CD14-positive monocyte (primary cell): ENCODE results near the gene ZNF503. TPM values are rescaled to one million over a fixed set of nuclear protein-coding genes. Genes with fewer than 3 reads are reported as not detected.

ENCODE experiments used
- DNase-seq, 3 donors: peaks; one replicate each; pipeline ENCODE4 v3.0.0-alpha.2; 2011 to 2022
- H2AFZ ChIP-seq: 2 replicates; pipeline ENCODE4 v1.6.0; 2012; ENCODE audit warnings: mild to moderate bottlenecking, low read depth, low read length, inconsistent platforms; ENCODE audit not compliant: insufficient read depth, poor library complexity, severe bottlenecking
- H3K27ac ChIP-seq, 2 donors: 1 replicate in 1 of 2; 2 replicates in 1 of 2; pipeline ENCODE4 v1.5.1; 2012 to 2013; ENCODE audit warnings: low read length in 2 of 2, control low read depth in 1 of 2, inconsistent platforms in 1 of 2, low read depth in 1 of 2, mild to moderate bottlenecking in 1 of 2
- H3K27me3 ChIP-seq, 2 donors: one replicate each; pipeline versions ENCODE4 v1.6.0 to v1.6.1; 2011 to 2013; ENCODE audit warnings: low read length in 2 of 2; ENCODE audit not compliant: control insufficient read depth in 2 of 2, insufficient read depth in 2 of 2
- H3K36me3 ChIP-seq, 2 donors: replicated peaks in 1 of 2; 1 replicate in 1 of 2; 2 replicates in 1 of 2; pipeline versions ENCODE4 v1.5.1 to v1.6.1; 2012 to 2013; ENCODE audit warnings: low read length in 2 of 2, control low read depth in 1 of 2, inconsistent platforms in 1 of 2, mild to moderate bottlenecking in 1 of 2; ENCODE audit not compliant: insufficient read depth in 2 of 2, control insufficient read depth in 1 of 2
- H3K4me1 ChIP-seq, 2 donors: 1 replicate in 1 of 2; 2 replicates in 1 of 2; pipeline versions ENCODE4 v1.5.1 to v1.6.1; 2012 to 2013; ENCODE audit warnings: low read length in 2 of 2, control low read depth in 1 of 2, inconsistent platforms in 1 of 2, mild to moderate bottlenecking in 1 of 2, moderate library complexity in 1 of 2; ENCODE audit not compliant: insufficient read depth in 2 of 2, control insufficient read depth in 1 of 2
- H3K4me2 ChIP-seq: replicated peaks from 2 replicates; pipeline ENCODE3; 2012; ENCODE audit warnings: low read length, moderate library complexity, mild to moderate bottlenecking; ENCODE audit not compliant: poor library complexity, severe bottlenecking; ENCODE audit errors: extremely low read depth
- H3K4me3 ChIP-seq, 3 experiments: fragments of 200-600 bp in 1 of 3; sonication (generic) in 1 of 3; replicated peaks in 1 of 3; 1 replicate in 2 of 3; 2 replicates in 1 of 3; pipeline ENCODE4 v1.5.1; 2011 to 2013; ENCODE audit warnings: low read length in 3 of 3, mild to moderate bottlenecking in 3 of 3, control low read depth in 2 of 3, low read depth in 2 of 3, inconsistent platforms in 1 of 3, moderate library complexity in 1 of 3
- H3K79me2 ChIP-seq: 2 replicates; pipeline ENCODE4 v1.6.0; 2012; ENCODE audit warnings: mild to moderate bottlenecking, control low read depth, inconsistent platforms, low read length, moderate library complexity; ENCODE audit not compliant: insufficient read depth
- H3K9ac ChIP-seq: 2 replicates; pipeline ENCODE4 v1.6.0; 2017; ENCODE audit warnings: low read length, mild to moderate bottlenecking; ENCODE audit not compliant: insufficient read depth, poor library complexity, severe bottlenecking
- H3K9me3 ChIP-seq, 2 donors: replicated peaks in 1 of 2; 1 replicate in 1 of 2; 2 replicates in 1 of 2; pipeline versions ENCODE4 v1.5.1 to v1.6.1; 2012 to 2013; ENCODE audit warnings: low read length in 2 of 2, control low read depth in 1 of 2; ENCODE audit not compliant: control insufficient read depth in 1 of 2, insufficient read depth in 1 of 2
- H4K20me1 ChIP-seq: 2 replicates; pipeline ENCODE4 v1.6.0; 2012; ENCODE audit warnings: mild to moderate bottlenecking, low read length, control low read depth, moderate library complexity; ENCODE audit not compliant: insufficient read depth
- H3K27ac Mint-ChIP-seq, 7 donors: one replicate each; pipeline ENCODE4 v1.8.0; 2020; ENCODE audit warnings: mild to moderate bottlenecking in 7 of 7, mixed read lengths in 7 of 7, moderate library complexity in 6 of 7, inconsistent platforms in 2 of 7
- H3K27me3 Mint-ChIP-seq, 3 donors: one replicate each; pipeline ENCODE4 v1.8.0; 2021 to 2022; ENCODE audit warnings: low read depth in 3 of 3, mild to moderate bottlenecking in 3 of 3, mixed read lengths in 3 of 3, moderate library complexity in 3 of 3, inconsistent platforms in 1 of 3
- H3K36me3 Mint-ChIP-seq, 2 donors: one replicate each; pipeline ENCODE4 v1.8.0; 2020; ENCODE audit warnings: mixed read lengths in 2 of 2, inconsistent platforms in 1 of 2, mild to moderate bottlenecking in 1 of 2
- H3K4me1 Mint-ChIP-seq: one replicate; pipeline ENCODE4 v1.8.0; 2020; ENCODE audit warnings: mild to moderate bottlenecking, mixed read lengths
- H3K4me3 Mint-ChIP-seq, 2 donors: one replicate each; pipeline ENCODE4 v1.8.0; 2020; ENCODE audit warnings: mild to moderate bottlenecking in 2 of 2, mixed read lengths in 2 of 2, moderate library complexity in 1 of 2
- H3K9me3 Mint-ChIP-seq, 7 donors: one replicate each; pipeline ENCODE4 v1.8.0; 2020 to 2022; ENCODE audit warnings: mixed read lengths in 7 of 7, mild to moderate bottlenecking in 6 of 7, moderate library complexity in 6 of 7, inconsistent platforms in 2 of 7
- WGBS: methylation state at CpG from one replicate; pipeline ENCODE4 v1.1.5; 2013; ENCODE audit warnings: missing lambda C conversion rate; ENCODE audit not compliant: insufficient coverage; 5-methylcytosine and 5-hydroxymethylcytosine counted together
- intact Hi-C, 2 donors: fragments of 100-400 bp; cut with micrococcal nuclease; formaldehyde crosslinking; loops; one replicate each; pipeline versions ENCODE4 v1.15.0 to v1.15.1; 2023
- polyA plus RNA-seq, 3 donors: library from polyadenylated mRNA; depleted of rRNA in 1 of 3; unstranded in 2 of 3; stranded (reverse) in 1 of 3; fragments of 300-500 nt in 2 of 3; fragments of >200 nt in 1 of 3; fragmentation: Illumina TruSeq in 2 of 3; gene quantifications; 1 replicate in 2 of 3; 2 replicates in 1 of 3; pipeline ENCODE4 v1.2.3, GENCODE V29; 2012 to 2021
- TF ChIP-seq, protein P1 (sequence below): fragments of 200-600 bp; IDR thresholded peaks from one replicate; pipeline ENCODE4 v1.8.0; 2022; ENCODE audit warnings: antibody characterized with exemption, mild to moderate bottlenecking

ZNF503 gene
- polyA plus RNA-seq, 3 donors, result 0.65 to 7.2 (median 1.3) TPM

DNA sequence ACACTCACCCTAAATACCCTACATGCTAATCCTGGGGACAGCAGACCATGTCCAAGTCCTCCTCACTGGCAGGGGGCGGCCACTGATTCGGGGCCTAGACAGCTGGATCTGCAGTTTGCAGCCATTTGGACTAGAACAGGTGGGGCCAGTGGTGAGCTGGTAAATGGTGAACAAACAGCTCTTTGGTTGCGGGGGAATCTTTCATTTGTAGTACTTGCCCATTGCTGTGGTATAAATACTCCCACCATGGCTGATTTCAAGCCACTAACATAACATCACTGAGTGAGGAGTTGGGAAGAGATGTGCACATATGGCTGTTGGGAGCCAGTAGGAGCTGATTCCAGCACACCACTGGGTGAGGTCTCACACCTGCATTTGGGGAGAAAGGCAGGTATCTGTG is 13.5 kb downstream of the ZNF503 start:
- Histone ChIP-seq H3K36me3 (no peaks in the 10 kb centered on the region), H3K4me1 (peaks cover 0 to 6% of the 10 kb centered on the region in 2 donors), H3K27me3 (no peaks in the 10 kb centered on the region), H3K27ac (no peak overlapping the region), H3K9ac (no peak overlapping the region), H3K4me2 (no peak overlapping the region), H2AFZ (no peak overlapping the region), H4K20me1 (no peaks in the 10 kb centered on the region), H3K9me3 (peaks cover 0 to 10% of the 10 kb centered on the region in 2 donors), H3K79me2 (no peaks in the 10 kb centered on the region), H3K4me3 (no peak overlapping the region)
- H3K27ac Mint-ChIP-seq, result no peak overlapping the region
- peaks cover 9 to 18% (median 10%) of the 10 kb centered on the region in 7 donors for H3K9me3 Mint-ChIP-seq
- intact Hi-C loops, result no loop called here
- H3K4me1 Mint-ChIP-seq, result peaks cover 12% of the 10 kb centered on the region
- H3K36me3 Mint-ChIP-seq, result peaks cover 0 to under 1% of the 10 kb centered on the region in 2 donors
- no peak overlapping the region for H3K4me3 Mint-ChIP-seq
- TF ChIP-seq, protein P1, sequence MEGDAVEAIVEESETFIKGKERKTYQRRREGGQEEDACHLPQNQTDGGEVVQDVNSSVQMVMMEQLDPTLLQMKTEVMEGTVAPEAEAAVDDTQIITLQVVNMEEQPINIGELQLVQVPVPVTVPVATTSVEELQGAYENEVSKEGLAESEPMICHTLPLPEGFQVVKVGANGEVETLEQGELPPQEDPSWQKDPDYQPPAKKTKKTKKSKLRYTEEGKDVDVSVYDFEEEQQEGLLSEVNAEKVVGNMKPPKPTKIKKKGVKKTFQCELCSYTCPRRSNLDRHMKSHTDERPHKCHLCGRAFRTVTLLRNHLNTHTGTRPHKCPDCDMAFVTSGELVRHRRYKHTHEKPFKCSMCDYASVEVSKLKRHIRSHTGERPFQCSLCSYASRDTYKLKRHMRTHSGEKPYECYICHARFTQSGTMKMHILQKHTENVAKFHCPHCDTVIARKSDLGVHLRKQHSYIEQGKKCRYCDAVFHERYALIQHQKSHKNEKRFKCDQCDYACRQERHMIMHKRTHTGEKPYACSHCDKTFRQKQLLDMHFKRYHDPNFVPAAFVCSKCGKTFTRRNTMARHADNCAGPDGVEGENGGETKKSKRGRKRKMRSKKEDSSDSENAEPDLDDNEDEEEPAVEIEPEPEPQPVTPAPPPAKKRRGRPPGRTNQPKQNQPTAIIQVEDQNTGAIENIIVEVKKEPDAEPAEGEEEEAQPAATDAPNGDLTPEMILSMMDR, result no peak
- peaks cover 14 to 27% (median 15%) of the 10 kb centered on the region in 3 donors for H3K27me3 Mint-ChIP-seq
- WGBS, result no CpG with 5 or more reads among the region's 3 CpGs
- no peak for DNase-seq

GRCh38 chr10:75386128-75386527 is 15.4 kb downstream of the ZNF503 start:
- TF ChIP-seq, protein P1, result no peak
- no peak overlapping the region for H3K9ac ChIP-seq
- H3K4me2 ChIP-seq, result no peak overlapping the region
- Mint-ChIP-seq H3K4me3 (no peak overlapping the region), H3K4me1 (peaks cover 8% of the 10 kb centered on the region), H3K27ac (no peak overlapping the region), H3K9me3 (peaks cover 9 to 23% (median 10%) of the 10 kb centered on the region in 7 donors), H3K36me3 (no peaks in the 10 kb centered on the region), H3K27me3 (peaks cover 12 to 23% (median 12%) of the 10 kb centered on the region in 3 donors)
- no peaks in the 10 kb centered on the region for H4K20me1 ChIP-seq
- no peak overlapping the region for H2AFZ ChIP-seq
- H3K4me1 ChIP-seq, result peaks cover 3 to 7% of the 10 kb centered on the region in 2 donors
- no peak overlapping the region for H3K27ac ChIP-seq
- no peaks in the 10 kb centered on the region for H3K79me2 ChIP-seq
- H3K9me3 ChIP-seq, result peaks cover 0 to 10% of the 10 kb centered on the region in 2 donors
- H3K36me3 ChIP-seq, result no peaks in the 10 kb centered on the region
- DNase-seq, result no peak
- WGBS, result 97% methylated on average over 2 of the region's 3 CpGs
- H3K27me3 ChIP-seq, result no peaks in the 10 kb centered on the region
- intact Hi-C loops, result no loop called here
- no peak overlapping the region for H3K4me3 ChIP-seq
